Liver (tissue), 9 donors: ENCODE results near the gene EGFR. TPM values are rescaled to one million over a fixed set of nuclear protein-coding genes. Genes with fewer than 3 reads are reported as not detected.

Experiments used
- DNase-seq: peaks from one replicate; pipeline ENCODE4 v3.0.0-alpha.2; 2017; ENCODE audit warnings: low spot score
- H3K27ac ChIP-seq, 2 donors: one replicate each; pipeline ENCODE4 v1.7.0; 2013; ENCODE audit warnings: inconsistent platforms in 2 of 2, low read length in 2 of 2, control low read depth in 1 of 2, low read depth in 1 of 2, mild to moderate bottlenecking in 1 of 2
- H3K27me3 ChIP-seq, 4 donors: one replicate each; pipeline versions ENCODE4 v1.6.1 to v1.7.0; 2013; ENCODE audit warnings: low read length in 3 of 4, inconsistent platforms in 1 of 4, mild to moderate bottlenecking in 1 of 4, moderate library complexity in 1 of 4; ENCODE audit not compliant: control insufficient read depth in 4 of 4, insufficient read depth in 4 of 4
- H3K36me3 ChIP-seq, 4 donors: one replicate each; pipeline versions ENCODE4 v1.6.1 to v1.7.0; 2013; ENCODE audit warnings: low read length in 3 of 4, mild to moderate bottlenecking in 3 of 4, low read depth in 1 of 4, moderate library complexity in 1 of 4; ENCODE audit not compliant: control insufficient read depth in 4 of 4, insufficient read depth in 3 of 4
- H3K4me1 ChIP-seq, 4 donors: one replicate each; pipeline versions ENCODE4 v1.6.1 to v1.7.0; 2013; ENCODE audit warnings: low read length in 3 of 4, mild to moderate bottlenecking in 3 of 4, moderate library complexity in 1 of 4; ENCODE audit not compliant: control insufficient read depth in 4 of 4, insufficient read depth in 4 of 4
- H3K4me3 ChIP-seq, 3 donors: one replicate each; pipeline versions ENCODE4 v1.6.1 to v1.7.0; 2013; ENCODE audit warnings: low read length in 3 of 3, control low read depth in 1 of 3, low read depth in 1 of 3, mild to moderate bottlenecking in 1 of 3
- H3K9ac ChIP-seq, 2 donors: one replicate each; pipeline ENCODE4 v1.7.0; 2013; ENCODE audit warnings: low read length in 2 of 2, mild to moderate bottlenecking in 2 of 2, moderate library complexity in 2 of 2, control low read depth in 1 of 2, low read depth in 1 of 2
- H3K9me3 ChIP-seq, 4 donors: one replicate each; pipeline versions ENCODE4 v1.6.1 to v1.7.0; 2013; ENCODE audit warnings: low read length in 3 of 4; ENCODE audit not compliant: control insufficient read depth in 4 of 4
- EGR1 ChIP-seq, 2 donors: IDR thresholded peaks; 2 replicates each; pipeline ENCODE4 v1.6.1; 2016 to 2018; ENCODE audit warnings: antibody characterized with exemption in 2 of 2, low read depth in 2 of 2
- GABPA ChIP-seq, 2 donors: IDR thresholded peaks in 1 of 2; conservative IDR thresholded peaks in 1 of 2; 2 replicates each; pipeline ENCODE4 v1.6.1; 2016; ENCODE audit warnings: antibody characterized with exemption in 2 of 2, mild to moderate bottlenecking in 1 of 2, moderate library complexity in 1 of 2
- HNF4A ChIP-seq, 2 donors: conservative IDR thresholded peaks; 2 replicates each; pipeline ENCODE4 v1.6.1; 2016; ENCODE audit warnings: antibody characterized with exemption in 2 of 2, mild to moderate bottlenecking in 2 of 2
- JUND ChIP-seq, 2 donors: IDR thresholded peaks; 2 replicates each; pipeline ENCODE4 v1.6.1; 2016; ENCODE audit warnings: antibody characterized with exemption in 2 of 2
- NR2F2 ChIP-seq: IDR thresholded peaks from 2 replicates; pipeline ENCODE4 v1.6.1; 2016; ENCODE audit warnings: antibody characterized with exemption
- RXRA ChIP-seq, 2 donors: IDR thresholded peaks; 2 replicates each; pipeline ENCODE4 v1.6.1; 2017 to 2018; ENCODE audit warnings: antibody characterized with exemption in 2 of 2, mild to moderate bottlenecking in 1 of 2
- SP1 ChIP-seq: IDR thresholded peaks from 2 replicates; pipeline ENCODE4 v1.6.1; 2018; ENCODE audit warnings: antibody characterized with exemption, mild to moderate bottlenecking
- YY1 ChIP-seq: IDR thresholded peaks from 2 replicates; pipeline ENCODE4 v1.6.1; 2016; ENCODE audit warnings: antibody characterized with exemption, mild to moderate bottlenecking
- WGBS: extraction: QIAGEN DNeasy Blood & Tissue Kit; methylation state at CpG from one replicate; pipeline ENCODE4 v1.1.7; 2013; 5-methylcytosine and 5-hydroxymethylcytosine counted together
- polyA plus RNA-seq, 2 donors: library from polyadenylated mRNA; stranded (reverse) in 1 of 2; unstranded in 1 of 2; fragments of 200-250 nt in 1 of 2; fragments of >200 nt in 1 of 2; fragmentation: Nextera tagmentation in 1 of 2; extraction: Ambion mirVana in 1 of 2; gene quantifications; one replicate each; pipeline versions ENCODE4 v1.2.1 to v1.2.3, GENCODE V29; 2013 to 2015
- total RNA-seq, 2 donors: library from RNA; depleted of rRNA; stranded (reverse); fragments of >200 nt; gene quantifications; one replicate each; pipeline ENCODE4 v1.2.3, GENCODE V29; 2014
- TF ChIP-seq, protein P1 (sequence below): IDR thresholded peaks from 2 replicates; pipeline ENCODE4 v1.6.1; 2016; ENCODE audit warnings: antibody characterized with exemption
- TF ChIP-seq, protein P2 (sequence below): IDR thresholded peaks from 2 replicates; pipeline ENCODE4 v1.6.1; 2016; ENCODE audit warnings: antibody characterized with exemption
- TF ChIP-seq, protein P3 (sequence below): IDR thresholded peaks from 2 replicates; pipeline ENCODE4 v1.6.1; 2016; ENCODE audit warnings: antibody characterized with exemption, mild to moderate bottlenecking
- donor health status: healthy.
- donor health status: healthy.
- donor health status: healthy.
- donor health status: healthy.
- donor health status: healthy.

Gene EGFR
- total and polyA plus RNA-seq, 4 donors = 22.6 to 37.0 (median 27.7) TPM

DNA sequence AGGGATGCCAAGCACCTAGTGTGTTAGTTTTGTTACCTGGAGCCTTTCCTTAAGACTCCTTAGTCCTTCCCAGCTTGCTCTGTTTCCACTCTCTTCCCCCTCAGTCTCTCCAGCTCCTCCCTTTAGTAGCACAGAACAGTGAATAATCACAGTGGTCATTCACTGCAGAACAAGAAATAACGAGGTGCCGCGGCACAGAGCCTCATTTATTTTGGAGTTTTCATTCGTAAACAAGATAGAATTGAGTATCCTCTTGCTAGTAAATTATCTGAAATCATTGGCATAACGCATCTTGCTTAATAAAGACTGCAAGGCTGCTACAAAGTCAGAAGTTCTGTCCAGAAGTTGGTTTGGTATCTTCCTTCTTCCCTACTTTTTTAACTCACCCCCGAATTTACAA lies 217.0 kb downstream of the EGFR start:
- no peak for TF ChIP-seq NR2F2
- TF ChIP-seq YY1 = no peak
- no peak for TF ChIP-seq EGR1 (IDR thresholded peaks at IDR 0.05; ENCODE audit: low read depth in 2 of 2)
- TF ChIP-seq, protein P1, sequence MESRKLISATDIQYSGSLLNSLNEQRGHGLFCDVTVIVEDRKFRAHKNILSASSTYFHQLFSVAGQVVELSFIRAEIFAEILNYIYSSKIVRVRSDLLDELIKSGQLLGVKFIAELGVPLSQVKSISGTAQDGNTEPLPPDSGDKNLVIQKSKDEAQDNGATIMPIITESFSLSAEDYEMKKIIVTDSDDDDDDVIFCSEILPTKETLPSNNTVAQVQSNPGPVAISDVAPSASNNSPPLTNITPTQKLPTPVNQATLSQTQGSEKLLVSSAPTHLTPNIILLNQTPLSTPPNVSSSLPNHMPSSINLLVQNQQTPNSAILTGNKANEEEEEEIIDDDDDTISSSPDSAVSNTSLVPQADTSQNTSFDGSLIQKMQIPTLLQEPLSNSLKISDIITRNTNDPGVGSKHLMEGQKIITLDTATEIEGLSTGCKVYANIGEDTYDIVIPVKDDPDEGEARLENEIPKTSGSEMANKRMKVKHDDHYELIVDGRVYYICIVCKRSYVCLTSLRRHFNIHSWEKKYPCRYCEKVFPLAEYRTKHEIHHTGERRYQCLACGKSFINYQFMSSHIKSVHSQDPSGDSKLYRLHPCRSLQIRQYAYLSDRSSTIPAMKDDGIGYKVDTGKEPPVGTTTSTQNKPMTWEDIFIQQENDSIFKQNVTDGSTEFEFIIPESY = no peak
- TF ChIP-seq RXRA (IDR thresholded peaks at IDR 0.05) = no peak
- TF ChIP-seq, protein P2, sequence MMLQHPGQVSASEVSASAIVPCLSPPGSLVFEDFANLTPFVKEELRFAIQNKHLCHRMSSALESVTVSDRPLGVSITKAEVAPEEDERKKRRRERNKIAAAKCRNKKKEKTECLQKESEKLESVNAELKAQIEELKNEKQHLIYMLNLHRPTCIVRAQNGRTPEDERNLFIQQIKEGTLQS = no peak
- TF ChIP-seq, protein P3, sequence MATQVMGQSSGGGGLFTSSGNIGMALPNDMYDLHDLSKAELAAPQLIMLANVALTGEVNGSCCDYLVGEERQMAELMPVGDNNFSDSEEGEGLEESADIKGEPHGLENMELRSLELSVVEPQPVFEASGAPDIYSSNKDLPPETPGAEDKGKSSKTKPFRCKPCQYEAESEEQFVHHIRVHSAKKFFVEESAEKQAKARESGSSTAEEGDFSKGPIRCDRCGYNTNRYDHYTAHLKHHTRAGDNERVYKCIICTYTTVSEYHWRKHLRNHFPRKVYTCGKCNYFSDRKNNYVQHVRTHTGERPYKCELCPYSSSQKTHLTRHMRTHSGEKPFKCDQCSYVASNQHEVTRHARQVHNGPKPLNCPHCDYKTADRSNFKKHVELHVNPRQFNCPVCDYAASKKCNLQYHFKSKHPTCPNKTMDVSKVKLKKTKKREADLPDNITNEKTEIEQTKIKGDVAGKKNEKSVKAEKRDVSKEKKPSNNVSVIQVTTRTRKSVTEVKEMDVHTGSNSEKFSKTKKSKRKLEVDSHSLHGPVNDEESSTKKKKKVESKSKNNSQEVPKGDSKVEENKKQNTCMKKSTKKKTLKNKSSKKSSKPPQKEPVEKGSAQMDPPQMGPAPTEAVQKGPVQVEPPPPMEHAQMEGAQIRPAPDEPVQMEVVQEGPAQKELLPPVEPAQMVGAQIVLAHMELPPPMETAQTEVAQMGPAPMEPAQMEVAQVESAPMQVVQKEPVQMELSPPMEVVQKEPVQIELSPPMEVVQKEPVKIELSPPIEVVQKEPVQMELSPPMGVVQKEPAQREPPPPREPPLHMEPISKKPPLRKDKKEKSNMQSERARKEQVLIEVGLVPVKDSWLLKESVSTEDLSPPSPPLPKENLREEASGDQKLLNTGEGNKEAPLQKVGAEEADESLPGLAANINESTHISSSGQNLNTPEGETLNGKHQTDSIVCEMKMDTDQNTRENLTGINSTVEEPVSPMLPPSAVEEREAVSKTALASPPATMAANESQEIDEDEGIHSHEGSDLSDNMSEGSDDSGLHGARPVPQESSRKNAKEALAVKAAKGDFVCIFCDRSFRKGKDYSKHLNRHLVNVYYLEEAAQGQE = no peak
- TF ChIP-seq GABPA (IDR thresholded peaks at IDR 0.05 in 1 of 2, conservative IDR thresholded peaks at IDR 0.05 in 1 of 2) = no peak
- DNase-seq = no peak
- H3K4me1 ChIP-seq = no peaks in the 10 kb centered on the region
- peaks cover 0 to 2% (median 0%) of the 10 kb centered on the region in 4 donors for H3K27me3 ChIP-seq
- no peak overlapping the region for H3K9ac ChIP-seq
- H3K9me3 ChIP-seq = no peaks in the 10 kb centered on the region
- no peak overlapping the region for H3K4me3 ChIP-seq
- WGBS = 79% methylated on average over 6 of the region's 6 CpGs
- no peaks in the 10 kb centered on the region for H3K36me3 ChIP-seq
- H3K27ac ChIP-seq = no peak overlapping the region

DNA sequence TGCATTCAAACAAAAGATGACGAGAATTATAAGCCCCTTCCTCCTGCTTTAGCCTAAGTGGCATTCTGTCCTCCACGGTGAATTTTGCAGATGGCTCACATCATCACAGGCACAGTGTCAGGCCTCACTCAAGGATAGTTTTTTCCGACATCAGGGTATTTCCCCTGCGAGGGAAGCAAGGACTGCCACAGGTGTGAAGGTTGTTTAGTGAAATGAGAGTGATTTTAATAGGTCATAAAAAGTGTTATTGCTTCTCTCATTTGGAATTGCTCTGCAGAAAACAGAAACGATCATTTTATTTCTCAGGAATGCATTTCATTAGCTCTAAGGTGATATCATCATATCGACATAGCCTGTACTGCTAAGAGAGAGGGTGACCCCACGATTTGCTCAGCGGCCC lies 217.7 kb downstream of the EGFR start:
- no peaks in the 10 kb centered on the region for H3K36me3 ChIP-seq
- peaks cover 0 to 2% (median 0%) of the 10 kb centered on the region in 4 donors for H3K27me3 ChIP-seq
- TF ChIP-seq JUND (IDR thresholded peaks at IDR 0.05) (no peak), YY1 (no peak), NR2F2 (no peak), GABPA (IDR thresholded peaks at IDR 0.05 in 1 of 2, conservative IDR thresholded peaks at IDR 0.05 in 1 of 2) (no peak), SP1 (no peak), HNF4A (conservative IDR thresholded peaks at IDR 0.05) (no peak)
- TF ChIP-seq, protein P3 = no peak
- H3K4me1 ChIP-seq = peaks cover 0 to under 1% (median 0%) of the 10 kb centered on the region in 4 donors
- no peak overlapping the region for H3K9ac ChIP-seq
- no peaks in the 10 kb centered on the region for H3K9me3 ChIP-seq
- H3K4me3 ChIP-seq = no peak overlapping the region
- no peak for DNase-seq
- 73% methylated on average over 8 of the region's 8 CpGs for WGBS
- no peak overlapping the region for H3K27ac ChIP-seq
